SK-N-SH (cell line): ENCODE measurements around the gene ADGRL3. TPM values are rescaled to one million over a fixed set of nuclear protein-coding genes. Genes with fewer than 3 reads are reported as not detected.
A peak's percentile ranks its signal among the peaks of the same experiment; 100 is the strongest.

Experiments
- CTCF ChIA-PET: fragments of 300-600, 350-600 bp; formaldehyde crosslinking; extraction: SDS; loops from one replicate; lab custom pipeline; 2021; lab: Yijun Ruan, JAX
- POLR2A ChIA-PET: fragments of 350-600 bp; sonication (Branson Sonifier 250); formaldehyde crosslinking; extraction: SDS; loops from one replicate; lab custom pipeline; 2020; ENCODE audit warnings: antibody characterized with exemption, inconsistent platforms; lab: Yijun Ruan, JAX
- DNase-seq: peaks from one replicate; pipeline ENCODE4 v3.0.0; 2012
- H2AFZ ChIP-seq: fragments of 200-600 bp; sonication (generic); 2 replicates; pipeline ENCODE4 v1.8.1; 2016; ENCODE audit warnings: antibody characterized with exemption, mild to moderate bottlenecking, low read depth
- H3F3A ChIP-seq: fragments of 200-600 bp; sonication (generic); replicated peaks from 2 replicates; pipeline ENCODE3; 2016; ENCODE audit warnings: antibody characterized with exemption, mild to moderate bottlenecking; ENCODE audit not compliant: insufficient read depth
- H3K27ac ChIP-seq, 2 experiments: fragments of 200-500 bp in 1 of 2; fragments of 200-600 bp in 1 of 2; sonication (Bioruptor generic) in 1 of 2; sonication (generic), shearing (Covaris generic) in 1 of 2; 2 replicates each; pipeline versions ENCODE4 v1.5.1 to v1.6.1; 2014 to 2016; ENCODE audit warnings: low read depth in 2 of 2, inconsistent platforms in 1 of 2, low read length in 1 of 2, mild to moderate bottlenecking in 1 of 2, mixed read lengths in 1 of 2
- H3K27me3 ChIP-seq: fragments of 200-600 bp; sonication (generic), shearing (Covaris generic); 2 replicates; pipeline ENCODE4 v1.6.1; 2016; ENCODE audit warnings: mixed run types; ENCODE audit not compliant: insufficient read depth
- H3K36me3 ChIP-seq, 2 experiments: fragments of 200-500 bp in 1 of 2; fragments of 200-600 bp in 1 of 2; sonication (Bioruptor generic) in 1 of 2; sonication (generic) in 1 of 2; replicated peaks in 1 of 2; 2 replicates each; pipeline versions ENCODE3 to v1.5.1; 2014 to 2016; ENCODE audit warnings: low read length in 1 of 2, mild to moderate bottlenecking in 1 of 2; ENCODE audit not compliant: insufficient read depth in 2 of 2, control insufficient read depth in 1 of 2
- H3K4me1 ChIP-seq, 2 experiments: fragments of 200-500 bp in 1 of 2; fragments of 200-600 bp in 1 of 2; sonication (Bioruptor generic) in 1 of 2; sonication (generic), shearing (Covaris generic) in 1 of 2; 2 replicates each; pipeline versions ENCODE4 v1.5.1 to v1.6.1; 2014 to 2016; ENCODE audit warnings: low read depth in 1 of 2, low read length in 1 of 2, mixed run types in 1 of 2; ENCODE audit not compliant: insufficient read depth in 2 of 2, control insufficient read depth in 1 of 2
- H3K4me2 ChIP-seq: fragments of 200-600 bp; sonication (generic), shearing (Covaris generic); 2 replicates; pipeline ENCODE4 v1.6.1; 2017; ENCODE audit warnings: mixed run types
- H3K4me3 ChIP-seq, 2 experiments: fragments of 200-500 bp in 1 of 2; fragments of 200-600 bp in 1 of 2; sonication (Bioruptor generic) in 1 of 2; sonication (generic), shearing (Covaris generic) in 1 of 2; 2 replicates each; pipeline versions ENCODE4 v1.5.1 to v1.8.1; 2014 to 2016; ENCODE audit warnings: low read depth in 2 of 2, inconsistent platforms in 1 of 2, low read length in 1 of 2, mild to moderate bottlenecking in 1 of 2, mixed read lengths in 1 of 2, moderate library complexity in 1 of 2
- H3K79me2 ChIP-seq: fragments of 200-600 bp; sonication (generic); 2 replicates; pipeline ENCODE4 v1.8.1; 2017; ENCODE audit warnings: mild to moderate bottlenecking; ENCODE audit not compliant: insufficient read depth
- H3K9ac ChIP-seq: fragments of 200-600 bp; sonication (generic); 2 replicates; pipeline ENCODE4 v1.6.1; 2017; ENCODE audit warnings: mixed run types
- H3K9me2 ChIP-seq: fragments of 200-600 bp; sonication (generic); 2 replicates; pipeline ENCODE4 v1.6.1; 2017; ENCODE audit warnings: mixed run types
- H3K9me3 ChIP-seq: fragments of 200-600 bp; sonication (generic); 2 replicates; pipeline ENCODE4 v1.6.1; 2017; ENCODE audit warnings: mixed run types, mild to moderate bottlenecking, moderate library complexity
- H4K20me1 ChIP-seq: fragments of 200-600 bp; sonication (generic); 2 replicates; pipeline ENCODE4 v1.6.1; 2017; ENCODE audit warnings: mild to moderate bottlenecking, mixed run types; ENCODE audit not compliant: insufficient read depth
- CTCF ChIP-seq: fragments of 200-600 bp; sonication (generic); IDR thresholded peaks from 2 replicates; pipeline ENCODE4 v1.6.1; 2017; ENCODE audit warnings: antibody characterized with exemption, mild to moderate bottlenecking, moderate library complexity
- FOXJ3 ChIP-seq: sonication (generic); formaldehyde crosslinking; IDR thresholded peaks from 2 replicates; pipeline ENCODE4 v1.5.1; 2020; ENCODE audit warnings: mild to moderate bottlenecking, missing genetic modification reagents
- FOXM1 ChIP-seq: IDR thresholded peaks from 2 replicates; pipeline ENCODE4 v1.4.0; 2012; ENCODE audit warnings: low read depth, mild to moderate bottlenecking
- GABPA ChIP-seq: IDR thresholded peaks from 2 replicates; pipeline ENCODE4 v1.4.0; 2012; ENCODE audit warnings: low read depth, mild to moderate bottlenecking
- IRF3 ChIP-seq: fragments of 150-350 bp; IDR thresholded peaks from 2 replicates; pipeline ENCODE4 v1.6.1; 2016; ENCODE audit warnings: mild to moderate bottlenecking, low read depth, low read length
- JUND ChIP-seq: IDR thresholded peaks from 2 replicates; pipeline ENCODE4 v1.4.0; 2012
- MXI1 ChIP-seq: IDR thresholded peaks from 2 replicates; pipeline ENCODE4 v1.6.1; 2012; ENCODE audit warnings: mild to moderate bottlenecking, low read depth, low read length, improper control_type of control experiment
- NFIC ChIP-seq: IDR thresholded peaks from 2 replicates; pipeline ENCODE4 v1.4.0; 2012; ENCODE audit warnings: borderline replicate concordance
- POLR2AphosphoS5 ChIP-seq: IDR thresholded peaks from 2 replicates; pipeline ENCODE4 v1.6.1; 2012; ENCODE audit warnings: low read depth, low read length
- RAD21 ChIP-seq: IDR thresholded peaks from 2 replicates; pipeline ENCODE4 v1.6.1; 2012; ENCODE audit warnings: mild to moderate bottlenecking, low read length
- RXRA ChIP-seq: IDR thresholded peaks from 2 replicates; pipeline ENCODE4 v1.4.0; 2012; ENCODE audit warnings: low read depth, mild to moderate bottlenecking, borderline replicate concordance
- TAF1 ChIP-seq: IDR thresholded peaks from 2 replicates; pipeline ENCODE4 v1.6.1; 2012; ENCODE audit warnings: low read depth, mild to moderate bottlenecking, low read length, moderate library complexity, borderline replicate concordance
- USF2 ChIP-seq: fragments of 150-350 bp; IDR thresholded peaks from 2 replicates; pipeline ENCODE4 v1.6.1; 2017; ENCODE audit warnings: antibody characterized with exemption, low read length, low read depth, borderline replicate concordance
- YY1 ChIP-seq: IDR thresholded peaks from 2 replicates; pipeline ENCODE4 v1.4.0; 2012; ENCODE audit warnings: low read depth, mild to moderate bottlenecking
- WGBS: methylation state at CpG from one replicate; pipeline ENCODE4 v1.1.6; 2017; ENCODE audit warnings: low lambda C conversion rate; 5-methylcytosine and 5-hydroxymethylcytosine counted together
- polyA plus RNA-seq, 3 experiments: library from polyadenylated mRNA; depleted of rRNA; stranded (reverse); fragments of >200 nt; gene quantifications; 2 replicates each; pipeline ENCODE4 v1.2.3, GENCODE V29; 2012

The ADGRL3 gene
- polyA plus RNA-seq, 1 of the 3 experiments (the other 2 are of a cell fraction) = 0.03 TPM

- H3K4me3 ChIP-seq = no peak overlapping the region
- no peaks in the 10 kb centered on the region; a peak in 1 of 4 replicates for H3K4me1 ChIP-seq
- H3K4me2 ChIP-seq = no peak overlapping the region
- no peak overlapping the region for H2AFZ ChIP-seq
- no peaks in the 10 kb centered on the region for H3K9me3 ChIP-seq
- H4K20me1 ChIP-seq = no peaks in the 10 kb centered on the region
- CTCF ChIA-PET = interaction anchor here (0.9 to 1.3 kb wide), 2 partner anchors 17 to 818 kb away, joined by 3 to 4 read pairs; no protein-coding TSS in a partner anchor
- H3K36me3 ChIP-seq = no peaks in the 10 kb centered on the region
- WGBS = 59% methylated on average over 5 of the region's 5 CpGs
- POLR2A ChIA-PET = no interaction called here
- no peak for DNase-seq
- no peak overlapping the region for H3K27ac ChIP-seq
- no peak overlapping the region for H3K9ac ChIP-seq
- H3F3A ChIP-seq = no peaks in the 10 kb centered on the region
- TF ChIP-seq FOXJ3 (no peak), FOXM1 (no peak), USF2 (no peak), RAD21 (no peak), CTCF (peak; percentile 46; the same call in 1 of the 2 replicates), JUND (no peak)
- no peaks in the 10 kb centered on the region for H3K79me2 ChIP-seq
- no peaks in the 10 kb centered on the region for H3K9me2 ChIP-seq
- no peaks in the 10 kb centered on the region for H3K27me3 ChIP-seq
Measured at GRCh38 chr4:61590881-61591280, 390.8 kb downstream of the ADGRL3 start.

GRCh38 chr4:61596606-61597340 is 396.6 kb downstream of the ADGRL3 start:
- CTCF ChIA-PET = interaction anchor here (1.0 to 1.2 kb wide), 2 partner anchors 11 to 112 kb away, joined by 3 read pairs; no protein-coding TSS in a partner anchor

More at GRCh38 chr4:61596606-61597340, 396.6 kb downstream of the ADGRL3 start:
- POLR2A ChIA-PET = no interaction called here
- Histone ChIP-seq H3K36me3 (no peaks in the 10 kb centered on the region), H3F3A (no peaks in the 10 kb centered on the region), H3K27me3 (no peaks in the 10 kb centered on the region), H4K20me1 (no peaks in the 10 kb centered on the region), H3K79me2 (no peaks in the 10 kb centered on the region), H2AFZ (no peak overlapping the region), H3K9me2 (no peaks in the 10 kb centered on the region), H3K4me3 (no peak overlapping the region), H3K27ac (no peak overlapping the region), H3K9me3 (no peaks in the 10 kb centered on the region), H3K9ac (no peak overlapping the region), H3K4me2 (no peak overlapping the region), H3K4me1 (no peaks in the 10 kb centered on the region; a peak in 1 of 4 replicates)
- TF ChIP-seq TAF1 (no peak), NFIC (no peak), GABPA (no peak), RXRA (no peak), YY1 (no peak), POLR2AphosphoS5 (no peak), IRF3 (no peak), USF2 (no peak), MXI1 (no peak)
- DNase-seq = no peak
- 45% methylated on average over 5 of the region's 5 CpGs for WGBS
